ENCODE data around the gene PCDHA7.
"Not testable (repeated sequence)": the region's sequence is repeated elsewhere in the genome, so short reads cannot be mapped to it uniquely, and the experiment has no call there.

The PCDHA7 gene

DNA sequence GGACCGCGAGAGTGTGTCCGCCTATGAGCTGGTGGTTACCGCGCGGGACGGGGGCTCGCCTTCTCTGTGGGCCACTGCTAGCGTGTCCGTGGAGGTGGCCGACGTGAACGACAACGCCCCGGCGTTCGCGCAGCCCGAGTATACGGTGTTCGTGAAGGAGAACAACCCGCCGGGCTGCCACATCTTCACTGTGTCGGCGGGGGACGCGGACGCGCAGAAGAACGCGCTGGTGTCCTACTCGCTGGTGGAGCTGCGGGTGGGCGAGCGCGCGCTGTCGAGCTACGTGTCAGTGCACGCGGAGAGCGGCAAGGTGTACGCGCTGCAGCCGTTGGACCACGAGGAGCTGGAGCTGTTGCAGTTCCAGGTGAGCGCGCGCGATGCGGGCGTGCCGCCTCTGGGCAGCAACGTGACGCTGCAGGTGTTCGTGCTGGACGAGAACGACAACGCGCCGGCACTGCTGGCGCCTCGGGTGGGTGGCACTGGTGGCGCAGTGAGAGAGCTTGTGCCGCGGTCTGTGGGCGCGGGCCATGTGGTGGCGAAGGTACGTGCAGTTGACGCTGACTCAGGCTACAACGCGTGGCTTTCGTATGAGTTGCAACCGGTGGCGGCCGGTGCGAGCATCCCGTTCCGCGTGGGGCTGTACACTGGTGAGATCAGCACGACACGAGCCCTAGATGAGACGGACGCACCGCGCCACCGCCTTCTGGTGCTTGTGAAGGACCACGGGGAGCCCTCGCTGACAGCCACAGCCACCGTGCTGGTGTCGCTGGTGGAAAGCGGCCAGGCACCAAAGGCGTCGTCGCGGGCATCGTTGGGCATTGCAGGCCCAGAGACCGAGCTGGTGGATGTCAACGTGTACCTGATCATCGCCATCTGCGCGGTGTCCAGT is 1.8 kb downstream of the PCDHA7 start:
- no peaks in the 10 kb centered on the region for H3K36me3 ChIP-seq (replicated peaks)
- H3K9me3 ChIP-seq, result peaks cover 2% of the 10 kb centered on the region; the same call in 1 of the 2 replicates
- DNase-seq (ENCODE audit: low spot score in 2 of 2), result no peak
- no peaks in the 10 kb centered on the region for H3K4me1 ChIP-seq
- no peaks in the 10 kb centered on the region for H3K27me3 ChIP-seq (ENCODE audit: low read depth)
- in situ Hi-C loops (cut with MboI; ENCODE audit: low sequenced_read_pairs), result no loop called here
- no peak overlapping the region for H3K4me3 ChIP-seq

DNA sequence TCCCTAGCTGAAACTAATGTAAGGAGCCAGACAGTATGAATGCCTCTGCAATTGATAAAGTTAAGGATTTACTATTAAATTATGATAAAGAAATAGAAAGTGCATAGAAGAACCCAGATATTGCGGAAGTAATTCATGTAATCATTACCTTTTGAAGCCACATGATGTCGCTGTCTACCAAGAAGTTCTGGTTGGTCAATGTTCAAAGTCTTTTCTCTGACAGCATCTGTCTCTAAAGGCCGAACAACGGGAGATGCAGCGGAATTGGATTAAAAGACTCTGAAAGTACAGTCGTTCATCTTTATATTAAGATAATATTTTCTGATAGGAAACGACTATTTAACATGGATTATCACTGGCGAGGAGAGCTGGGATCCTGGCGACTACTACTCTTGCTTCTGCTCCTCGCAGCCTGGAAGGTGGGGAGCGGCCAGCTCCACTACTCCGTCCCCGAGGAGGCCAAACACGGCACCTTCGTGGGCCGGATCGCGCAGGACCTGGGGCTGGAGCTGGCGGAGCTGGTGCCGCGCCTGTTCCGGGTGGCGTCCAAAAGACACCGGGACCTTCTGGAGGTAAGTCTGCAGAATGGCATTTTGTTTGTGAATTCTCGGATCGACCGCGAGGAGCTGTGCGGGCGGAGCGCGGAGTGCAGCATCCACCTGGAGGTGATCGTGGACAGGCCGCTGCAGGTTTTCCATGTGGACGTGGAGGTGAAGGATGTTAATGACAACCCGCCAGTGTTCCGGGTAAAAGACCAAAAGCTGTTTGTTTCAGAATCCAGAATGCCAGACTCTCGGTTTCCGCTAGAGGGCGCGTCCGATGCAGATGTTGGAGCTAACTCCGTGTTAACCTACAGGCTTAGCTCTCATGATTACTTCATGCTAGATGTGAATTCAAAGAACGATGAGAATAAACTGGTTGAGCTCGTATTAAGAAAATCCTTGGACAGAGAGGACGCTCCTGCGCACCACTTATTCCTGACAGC is 7.2 kb downstream of the PCDHA7 start, which contains the start of gene PCDHA8:
PCDHA8 (plus strand) TSS at position 210 of the 985 bp plus-strand sequence; CDS start at position 345, 135 bp downstream.
- H3K4me1 ChIP-seq, result no peaks in the 10 kb centered on the region
- H3K27me3 ChIP-seq (ENCODE audit: low read depth), result no peaks in the 10 kb centered on the region
- H3K36me3 ChIP-seq (replicated peaks), result no peaks in the 10 kb centered on the region
- H3K4me3 ChIP-seq, result no peak within 1 kb of the TSS
- no peaks in the 10 kb centered on the region for H3K9me3 ChIP-seq
- in situ Hi-C loops (cut with MboI; ENCODE audit: low sequenced_read_pairs), result no loop called here
- peak in 1 of 2 experiments; percentile 40 for DNase-seq (ENCODE audit: low spot score in 2 of 2)

DNA sequence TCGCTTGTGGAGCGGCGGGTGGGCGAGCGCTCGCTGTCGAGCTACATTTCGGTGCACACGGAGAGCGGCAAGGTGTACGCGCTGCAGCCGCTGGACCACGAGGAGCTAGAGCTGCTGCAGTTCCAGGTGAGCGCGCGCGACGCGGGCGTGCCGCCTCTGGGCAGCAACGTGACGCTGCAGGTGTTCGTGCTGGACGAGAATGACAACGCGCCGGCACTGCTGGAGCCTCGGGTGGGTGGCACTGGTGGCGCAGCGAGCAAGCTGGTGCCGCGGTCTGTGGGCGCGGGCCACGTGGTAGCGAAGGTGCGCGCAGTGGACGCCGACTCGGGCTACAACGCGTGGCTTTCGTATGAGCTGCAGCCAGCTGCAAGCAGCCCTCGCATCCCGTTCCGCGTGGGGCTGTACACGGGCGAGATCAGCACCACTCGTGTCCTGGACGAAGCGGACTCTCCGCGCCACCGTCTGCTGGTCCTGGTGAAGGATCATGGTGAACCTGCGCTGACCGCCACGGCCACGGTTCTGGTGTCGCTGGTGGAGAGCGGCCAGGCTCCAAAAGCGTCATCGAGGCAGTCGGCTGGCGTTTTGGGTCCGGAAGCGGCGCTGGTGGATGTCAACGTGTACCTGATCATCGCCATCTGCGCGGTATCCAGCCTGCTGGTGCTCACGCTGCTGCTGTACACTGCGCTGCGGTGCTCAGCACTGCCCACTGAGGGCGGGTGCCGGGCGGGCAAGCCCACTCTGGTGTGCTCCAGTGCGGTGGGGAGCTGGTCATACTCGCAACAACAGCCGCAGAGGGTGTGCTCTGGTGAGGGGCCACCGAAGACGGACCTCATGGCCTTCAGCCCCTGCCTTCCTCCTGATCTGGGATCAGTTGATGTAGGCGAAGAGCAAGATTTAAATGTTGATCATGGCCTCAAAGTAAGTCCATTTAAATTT is 9.0 kb downstream of the PCDHA7 start:
- Histone ChIP-seq H3K4me3 (no peak overlapping the region), H3K9me3 (no peaks in the 10 kb centered on the region), H3K4me1 (no peaks in the 10 kb centered on the region), H3K36me3 (replicated peaks) (no peaks in the 10 kb centered on the region), H3K27me3 (ENCODE audit: low read depth) (no peaks in the 10 kb centered on the region)
- in situ Hi-C loops (cut with MboI; ENCODE audit: low sequenced_read_pairs), result no loop called here
- no peak for DNase-seq (ENCODE audit: low spot score in 2 of 2)

DNA sequence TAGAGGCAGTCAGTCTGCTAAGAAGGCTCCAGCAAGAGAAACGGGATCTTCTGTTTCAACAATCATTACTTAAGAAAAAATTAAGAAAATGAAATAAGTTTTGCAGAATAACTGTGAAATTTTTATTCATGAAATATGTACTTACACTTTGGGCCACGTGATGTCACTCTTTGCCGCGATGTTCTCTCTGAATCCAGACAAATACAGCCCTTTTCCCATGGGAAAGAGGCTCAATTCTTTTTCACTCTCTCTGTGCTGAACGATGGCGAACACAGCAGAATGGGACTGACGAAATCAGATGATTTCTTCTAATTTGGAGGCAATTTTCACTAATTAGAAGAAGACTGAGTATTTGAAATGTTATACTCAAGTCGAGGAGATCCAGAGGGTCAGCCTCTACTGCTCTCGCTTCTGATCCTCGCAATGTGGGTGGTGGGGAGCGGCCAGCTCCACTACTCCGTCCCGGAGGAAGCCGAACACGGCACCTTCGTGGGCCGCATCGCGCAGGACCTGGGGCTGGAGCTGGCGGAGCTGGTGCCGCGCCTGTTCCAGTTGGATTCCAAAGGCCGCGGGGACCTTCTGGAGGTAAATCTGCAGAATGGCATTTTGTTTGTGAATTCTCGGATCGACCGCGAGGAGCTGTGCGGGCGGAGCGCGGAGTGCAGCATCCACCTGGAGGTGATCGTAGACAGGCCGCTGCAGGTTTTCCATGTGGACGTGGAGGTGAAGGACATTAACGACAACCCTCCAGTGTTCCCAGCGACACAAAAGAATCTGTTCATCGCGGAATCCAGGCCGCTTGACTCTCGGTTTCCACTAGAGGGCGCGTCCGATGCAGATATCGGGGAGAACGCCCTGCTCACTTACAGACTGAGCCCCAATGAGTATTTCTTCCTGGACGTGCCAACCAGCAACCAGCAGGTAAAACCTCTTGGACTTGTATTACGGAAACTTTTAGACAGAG is 14.4 kb downstream of the PCDHA7 start, which contains the start of gene PCDHA9:
PCDHA9 (plus strand) TSS at position 244 of the 964 bp plus-strand sequence; CDS start at position 358, 114 bp downstream.
- DNase-seq (ENCODE audit: low spot score in 2 of 2); H3K36me3 ChIP-seq (replicated peaks); H3K4me3 ChIP-seq; H3K9me3 ChIP-seq; H3K4me1 ChIP-seq; H3K27me3 ChIP-seq (ENCODE audit: low read depth); in situ Hi-C loops (cut with MboI; ENCODE audit: low sequenced_read_pairs): not testable (repeated sequence)

DNA sequence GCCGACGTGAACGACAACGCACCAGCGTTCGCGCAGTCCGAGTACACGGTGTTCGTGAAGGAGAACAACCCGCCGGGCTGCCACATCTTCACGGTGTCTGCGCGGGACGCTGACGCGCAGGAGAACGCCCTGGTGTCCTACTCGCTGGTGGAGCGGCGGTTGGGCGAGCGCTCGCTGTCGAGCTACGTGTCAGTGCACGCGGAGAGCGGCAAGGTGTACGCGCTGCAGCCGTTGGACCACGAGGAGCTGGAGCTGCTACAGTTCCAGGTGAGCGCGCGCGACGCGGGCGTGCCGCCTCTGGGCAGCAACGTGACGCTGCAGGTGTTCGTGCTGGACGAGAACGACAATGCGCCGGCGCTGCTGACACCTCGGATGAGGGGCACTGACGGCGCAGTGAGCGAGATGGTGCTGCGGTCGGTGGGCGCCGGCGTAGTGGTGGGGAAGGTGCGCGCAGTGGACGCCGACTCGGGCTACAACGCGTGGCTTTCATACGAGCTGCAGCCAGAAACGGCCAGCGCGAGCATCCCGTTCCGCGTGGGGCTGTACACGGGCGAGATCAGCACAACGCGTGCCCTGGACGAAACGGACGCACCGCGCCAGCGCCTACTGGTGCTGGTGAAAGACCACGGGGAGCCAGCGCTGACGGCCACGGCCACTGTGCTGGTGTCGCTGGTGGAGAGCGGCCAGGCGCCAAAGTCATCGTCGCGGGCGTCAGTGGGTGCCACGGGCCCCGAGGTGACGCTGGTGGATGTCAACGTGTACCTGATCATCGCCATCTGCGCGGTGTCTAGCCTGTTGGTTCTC is 16.0 kb downstream of the PCDHA7 start:
- H3K9me3 ChIP-seq; H3K27me3 ChIP-seq (ENCODE audit: low read depth); H3K4me1 ChIP-seq; DNase-seq (ENCODE audit: low spot score in 2 of 2); in situ Hi-C loops (cut with MboI; ENCODE audit: low sequenced_read_pairs); H3K36me3 ChIP-seq (replicated peaks); H3K4me3 ChIP-seq: not testable (repeated sequence)

- in situ Hi-C loops (cut with MboI; ENCODE audit: low sequenced_read_pairs), result no loop called here
- Histone ChIP-seq H3K27me3 (ENCODE audit: low read depth) (no peaks in the 10 kb centered on the region), H3K4me3 (no peak within 1 kb of the TSS), H3K36me3 (replicated peaks) (no peaks in the 10 kb centered on the region), H3K9me3 (no peaks in the 10 kb centered on the region), H3K4me1 (no peaks in the 10 kb centered on the region)
- peak in 1 of 2 experiments; percentile 34 for DNase-seq (ENCODE audit: low spot score in 2 of 2)
Measured at GRCh38 chr5:140855772-140856674, 22.0 kb downstream of the PCDHA7 start, which contains the start of gene PCDHA10. PCDHA10 (plus strand) TSS chr5:140855897; CDS start chr5:140856049, 152 bp downstream.

- Histone ChIP-seq H3K9me3 (no peaks in the 10 kb centered on the region), H3K4me3 (no peak overlapping the region), H3K36me3 (replicated peaks) (no peaks in the 10 kb centered on the region), H3K27me3 (ENCODE audit: low read depth) (no peaks in the 10 kb centered on the region), H3K4me1 (no peaks in the 10 kb centered on the region)
- in situ Hi-C loops (cut with MboI; ENCODE audit: low sequenced_read_pairs), result no loop called here
- no peak for DNase-seq (ENCODE audit: low spot score in 2 of 2)
Measured at GRCh38 chr5:140857177-140857986, 23.3 kb downstream of the PCDHA7 start.

- H3K36me3 ChIP-seq (replicated peaks), result no peaks in the 10 kb centered on the region
- DNase-seq (ENCODE audit: low spot score in 2 of 2), result no peak
- H3K4me1 ChIP-seq, result no peaks in the 10 kb centered on the region
- no peaks in the 10 kb centered on the region for H3K9me3 ChIP-seq
- in situ Hi-C loops (cut with MboI; ENCODE audit: low sequenced_read_pairs), result no loop called here
- no peaks in the 10 kb centered on the region for H3K27me3 ChIP-seq (ENCODE audit: low read depth)
- no peak overlapping the region for H3K4me3 ChIP-seq
Measured at GRCh38 chr5:140857987-140858240, 23.8 kb downstream of the PCDHA7 start.

DNA sequence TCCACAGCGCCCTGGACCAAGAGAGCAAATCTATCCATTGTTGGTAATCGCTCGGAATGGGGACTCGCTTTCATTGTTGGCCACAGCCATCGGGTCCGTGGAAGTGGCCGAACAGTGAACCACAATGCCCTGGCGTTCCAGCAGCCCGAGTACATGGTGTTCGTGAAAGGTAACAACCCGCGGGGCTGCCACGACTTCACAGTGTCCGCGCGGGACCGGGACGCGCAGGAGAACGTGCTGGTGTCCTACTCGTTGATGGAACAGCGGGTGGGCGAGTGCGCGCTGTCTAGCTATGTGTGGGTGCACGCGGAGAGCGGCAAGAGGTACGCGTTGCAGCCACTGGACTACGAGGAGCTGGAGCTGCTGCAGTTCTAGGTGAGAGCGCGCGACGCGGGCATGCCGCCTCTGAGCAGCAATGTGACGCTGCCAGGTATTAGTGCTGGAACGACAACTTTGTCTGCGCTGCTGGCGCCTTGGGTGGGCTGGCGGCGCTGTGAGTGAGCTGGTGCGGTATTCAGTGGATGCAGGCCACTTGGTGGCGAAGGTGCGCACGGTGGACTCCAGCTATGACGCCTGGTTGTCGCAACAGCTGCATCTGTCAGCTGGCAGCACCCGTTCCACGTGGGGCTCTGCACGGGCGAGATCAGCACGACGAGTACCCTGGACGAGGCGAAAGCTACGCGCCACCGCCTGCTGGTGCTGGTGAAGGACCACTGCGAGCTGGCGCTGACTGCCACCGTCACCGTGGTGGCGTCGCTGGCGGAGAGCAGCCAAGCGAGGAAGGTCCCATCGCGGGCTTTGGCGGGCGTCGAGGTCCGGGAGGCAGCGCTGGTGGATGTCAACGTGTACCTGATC is 28.6 kb downstream of the PCDHA7 start:
- H3K4me1 ChIP-seq, result no peaks in the 10 kb centered on the region
- no peak for DNase-seq (ENCODE audit: low spot score in 2 of 2)
- no peaks in the 10 kb centered on the region for H3K9me3 ChIP-seq
- no peaks in the 10 kb centered on the region for H3K36me3 ChIP-seq (replicated peaks)
- in situ Hi-C loops (cut with MboI; ENCODE audit: low sequenced_read_pairs), result no loop called here
- peaks cover 3% of the 10 kb centered on the region; the same call in 1 of the 2 replicates for H3K27me3 ChIP-seq (ENCODE audit: low read depth)
- H3K4me3 ChIP-seq, result no peak overlapping the region
